Superior temporal gyrus (tissue), 1 donor: ENCODE measurements around the gene LYRM2.

Experiments
- DNase-seq: peaks from one replicate; pipeline ENCODE4 v3.0.0-alpha.2; 2016; ENCODE audit errors: extremely low spot score

Gene LYRM2

DNA sequence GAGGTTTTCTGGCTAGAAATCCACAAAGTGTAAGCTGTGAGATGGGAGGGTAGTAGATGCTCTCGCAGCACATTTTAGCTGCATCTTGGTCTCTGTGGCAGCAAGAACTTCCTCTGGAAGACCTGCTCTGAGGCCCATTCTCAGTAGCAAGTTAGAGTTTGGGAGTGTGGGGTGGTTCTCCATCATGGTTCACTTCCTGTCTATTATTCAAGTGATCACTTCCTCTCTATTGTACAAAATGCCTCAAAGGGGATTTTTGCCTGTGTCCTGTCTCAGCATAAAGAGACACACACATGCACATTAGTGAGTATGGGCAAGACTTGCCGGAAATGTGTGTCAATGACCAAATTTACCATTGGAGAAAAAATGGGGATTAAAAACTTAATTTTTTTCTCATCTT lies 42.5 kb downstream of the LYRM2 start:
- no peak for DNase-seq

DNA sequence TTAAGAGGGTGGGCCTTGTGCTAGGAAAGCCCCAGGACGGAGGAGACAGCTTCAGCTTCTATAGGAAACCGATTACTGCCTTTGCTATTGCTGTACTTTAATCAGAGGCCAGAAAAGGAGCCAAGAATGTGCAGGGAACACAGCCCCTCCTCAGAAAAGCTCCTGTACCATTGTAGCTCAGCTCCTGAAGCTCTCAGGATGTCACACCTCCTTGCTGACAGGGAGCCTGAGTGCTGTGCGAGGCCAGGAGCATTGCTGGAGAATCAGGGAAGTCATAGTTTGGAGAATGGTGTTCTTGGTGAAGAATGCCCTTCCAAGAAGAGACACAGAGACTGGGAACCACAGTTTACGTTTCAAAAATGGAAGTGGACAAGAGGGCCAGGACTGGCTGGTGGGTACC lies 46.8 kb downstream of the LYRM2 start:
- no peak for DNase-seq

DNA sequence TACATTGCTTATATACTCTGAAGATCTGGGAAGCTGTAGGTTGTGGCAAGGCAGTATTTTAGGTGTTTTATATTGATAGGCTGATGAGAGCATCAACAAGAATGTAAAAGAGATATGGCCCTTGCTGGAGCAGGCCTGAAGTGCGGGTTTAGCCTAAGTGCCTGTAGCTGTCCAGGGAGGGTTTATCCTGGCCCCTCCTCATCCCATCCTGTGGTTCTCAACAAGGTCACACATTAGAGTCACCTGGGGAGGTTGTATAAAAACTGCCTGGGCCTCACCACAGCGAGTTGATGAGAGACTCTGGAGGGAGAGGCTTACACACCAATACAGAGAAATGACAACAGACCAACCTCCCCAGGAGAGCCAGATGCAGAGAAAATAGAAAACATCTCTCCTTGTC lies 48.4 kb downstream of the LYRM2 start:
- no peak for DNase-seq

- no peak for DNase-seq
Observed at GRCh38 chr6:89589297-89590025, 49.1 kb downstream of the LYRM2 start.

DNA sequence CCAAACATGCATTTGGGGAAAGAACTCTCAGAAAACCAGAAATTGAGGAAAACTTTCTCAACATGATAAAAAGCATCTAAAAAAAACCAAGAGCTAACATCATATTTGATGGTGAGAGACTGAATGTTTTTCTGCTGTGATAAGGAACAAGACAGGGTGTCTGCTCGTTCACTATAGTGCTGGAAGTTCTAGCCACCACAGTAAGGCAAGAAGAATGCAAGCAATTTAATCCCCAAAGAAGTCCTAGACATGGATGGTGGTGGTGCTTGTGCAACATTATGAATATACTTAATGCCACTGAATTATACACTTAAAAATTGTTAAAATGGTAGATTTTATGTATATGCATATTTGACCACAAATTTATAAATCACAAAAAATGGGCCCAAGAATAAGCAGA lies 53.4 kb downstream of the LYRM2 start:
- no peak for DNase-seq

DNA sequence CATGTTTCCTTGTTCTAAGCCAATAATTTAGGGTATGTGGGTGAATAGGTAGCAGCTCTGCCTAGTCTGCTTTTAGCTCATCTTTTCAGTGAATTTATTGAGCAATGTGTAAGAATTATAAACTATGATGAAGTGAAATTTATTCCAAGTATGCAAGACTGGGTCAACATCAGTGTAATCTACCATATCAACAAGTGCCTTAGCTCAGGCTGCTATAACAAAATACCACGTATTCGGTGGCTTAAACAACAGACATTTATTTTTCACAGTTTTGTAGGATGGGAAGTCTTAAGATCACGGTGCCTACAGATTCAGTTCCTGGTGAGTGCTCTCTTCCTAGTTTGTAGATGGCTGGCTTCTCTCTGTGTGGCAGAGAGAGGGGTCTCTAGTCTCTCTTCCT lies 54.0 kb downstream of the LYRM2 start:
- DNase-seq = no peak

- DNase-seq = no peak
Observed at GRCh38 chr6:89583559-89583958, 55.0 kb downstream of the LYRM2 start.

DNA sequence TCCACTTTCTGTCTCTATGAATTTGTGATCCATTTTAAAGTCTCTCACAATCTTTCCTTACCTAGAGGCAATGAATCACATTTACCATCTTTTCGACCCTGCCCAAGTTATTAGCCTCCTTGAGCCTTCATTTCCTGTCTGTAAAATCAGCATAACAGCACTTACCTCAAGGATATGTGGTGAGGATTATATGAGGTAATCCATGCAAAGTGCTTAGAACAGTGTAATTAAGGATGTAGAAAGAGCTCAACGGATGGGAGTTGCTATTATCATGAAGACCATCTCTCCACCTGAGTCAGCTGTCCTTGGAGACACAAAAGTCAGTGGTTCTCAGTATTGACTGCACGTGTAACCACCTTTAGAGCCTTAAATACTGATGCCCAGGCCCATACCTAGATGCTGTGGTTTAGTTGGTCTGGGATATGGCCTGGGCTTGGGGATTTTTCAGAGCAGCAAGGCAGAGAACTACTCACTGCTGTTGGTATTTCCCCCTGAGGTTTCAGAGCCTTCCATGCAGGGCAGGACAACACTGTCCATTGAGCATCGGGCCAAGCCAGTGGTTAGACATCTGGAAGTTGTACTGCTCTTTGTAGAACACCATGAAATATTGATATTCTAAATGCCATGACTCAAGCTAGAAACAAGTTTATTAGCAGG lies 55.8 kb downstream of the LYRM2 start:
- no peak for DNase-seq

- no peak for DNase-seq
Observed at GRCh38 chr6:89581689-89582088, 56.9 kb downstream of the LYRM2 start.

GRCh38 chr6:89580997-89581666 lies 57.4 kb downstream of the LYRM2 start:
- DNase-seq = no peak

DNA sequence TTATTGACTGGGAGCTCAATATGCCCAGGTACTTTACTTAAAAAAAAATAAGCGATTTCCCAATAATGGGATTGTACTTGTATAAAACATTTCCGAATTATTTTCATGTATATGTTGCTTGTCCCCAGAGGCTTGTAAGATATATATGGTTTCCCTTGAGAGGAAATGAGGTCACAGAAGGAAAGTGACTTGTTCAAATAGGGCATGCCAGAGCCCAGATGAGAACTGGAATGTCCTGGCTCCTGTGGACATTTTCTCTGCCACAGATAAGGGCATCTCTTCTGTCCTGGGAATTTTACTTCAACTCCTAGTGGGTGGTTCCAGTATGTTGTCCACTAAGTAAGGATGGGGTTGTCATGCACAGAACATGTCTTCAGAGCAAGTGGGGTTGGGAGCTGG lies 63.0 kb downstream of the LYRM2 start:
- no peak for DNase-seq

GRCh38 chr6:89574910-89575561 lies 63.5 kb downstream of the LYRM2 start:
- no peak for DNase-seq

DNA sequence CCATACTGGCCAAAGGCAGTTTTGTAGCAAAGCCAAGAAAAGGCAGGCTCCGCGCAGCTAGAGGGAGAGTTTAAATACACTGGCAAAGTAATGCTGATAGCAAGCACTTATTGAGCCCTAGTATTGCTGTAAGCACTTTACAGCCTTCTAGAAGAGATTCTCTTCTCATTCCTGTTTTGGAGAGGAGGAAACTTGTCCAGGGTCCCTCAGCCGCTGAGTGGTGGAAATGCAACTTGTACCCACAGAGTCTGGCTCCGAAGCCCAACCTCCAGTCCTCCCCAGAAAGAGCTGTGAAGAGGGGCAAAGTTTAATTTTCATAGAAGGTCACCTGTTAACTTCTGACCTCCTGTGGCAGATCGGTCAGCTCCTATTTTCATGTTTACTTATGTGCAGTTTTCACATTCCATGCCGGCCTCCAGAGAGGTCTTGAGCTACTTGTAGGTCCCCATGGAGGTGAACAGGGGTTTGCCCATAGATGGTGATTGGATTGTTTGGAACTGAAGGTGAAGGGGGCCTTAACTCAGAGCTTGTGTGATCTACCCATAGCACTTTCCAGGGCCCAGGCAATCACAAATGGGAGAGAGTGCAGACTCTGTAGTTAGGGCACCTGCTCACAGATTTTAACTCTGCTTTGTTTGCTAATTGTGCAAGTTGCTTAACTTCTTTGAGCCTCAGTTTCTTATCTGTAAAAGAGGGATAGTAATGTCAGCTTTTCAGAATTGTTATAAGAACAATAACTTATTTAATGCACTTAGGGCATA lies 70.7 kb downstream of the LYRM2 start:
- no peak for DNase-seq

DNA sequence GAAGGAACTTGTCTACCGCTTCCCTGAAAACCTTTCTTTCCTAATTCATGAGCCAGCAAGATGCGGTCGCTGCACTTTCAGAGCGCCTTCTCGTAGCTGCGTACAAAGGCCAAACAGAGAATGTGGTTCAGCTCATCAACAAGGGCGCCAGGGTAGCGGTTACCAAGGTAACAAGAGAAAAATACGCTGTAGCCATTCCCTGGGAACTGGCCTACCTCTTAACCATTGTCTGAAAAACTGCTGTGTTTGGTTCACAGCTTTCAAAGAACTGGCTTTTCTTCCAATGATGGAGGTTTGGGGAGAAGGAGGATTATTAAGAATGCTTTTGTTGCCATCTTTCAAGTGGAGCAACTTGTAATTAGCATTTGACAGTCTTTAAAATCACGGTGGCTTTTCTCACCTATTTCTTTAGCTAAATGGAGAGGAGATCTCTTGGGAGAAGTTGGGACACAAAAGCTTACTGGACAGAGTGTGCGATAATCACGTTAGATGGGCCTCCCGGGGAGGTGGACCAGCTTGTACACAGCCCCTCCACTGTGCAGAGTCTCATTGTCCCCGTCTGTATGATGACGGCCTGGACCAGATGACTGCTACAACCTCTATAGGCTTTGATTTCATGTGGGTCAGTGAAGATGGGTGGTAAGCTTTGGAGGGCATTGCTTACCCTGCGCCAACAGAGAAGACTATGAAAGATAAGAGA lies 71.5 kb downstream of the LYRM2 start:
- peak; percentile 28 for DNase-seq

DNA sequence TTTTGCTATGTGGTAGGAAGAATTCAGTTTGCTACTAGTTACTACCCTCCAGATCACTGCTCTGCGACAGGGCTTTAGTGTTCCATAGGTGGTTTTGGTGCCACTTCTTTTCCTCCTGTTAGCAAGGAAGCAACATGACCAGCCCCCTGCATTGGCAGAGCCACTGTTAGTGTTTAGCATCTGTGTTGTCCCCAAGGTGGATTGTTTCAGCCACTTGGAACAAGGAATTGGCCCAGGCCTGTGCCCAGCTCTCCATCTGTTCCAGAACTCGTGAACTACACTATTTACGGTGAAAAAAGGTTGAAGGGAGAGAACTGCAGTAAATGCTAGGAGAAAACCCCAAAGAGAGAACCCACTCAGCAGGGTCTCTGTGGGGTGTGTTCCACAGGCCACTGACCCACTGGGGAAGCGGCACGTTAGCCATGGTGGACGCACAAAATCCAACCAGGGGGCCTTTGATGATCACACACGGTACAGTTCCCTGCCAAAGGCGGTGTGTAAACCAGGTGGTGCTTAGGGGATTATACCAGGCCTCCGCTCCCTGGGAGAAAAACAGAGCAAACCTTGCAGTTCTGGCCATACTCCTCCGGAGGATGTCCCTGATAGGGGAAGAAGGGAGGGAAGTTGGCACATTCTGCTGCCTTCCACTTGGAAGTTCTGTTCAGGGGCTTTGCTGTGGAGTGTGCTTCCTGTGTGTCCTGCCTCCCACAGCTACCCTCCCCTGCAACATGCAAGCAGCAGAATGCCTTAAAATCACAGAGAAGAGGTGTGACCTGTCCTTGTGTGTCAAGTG lies 72.3 kb downstream of the LYRM2 start:
- peak; percentile 12 for DNase-seq

DNA sequence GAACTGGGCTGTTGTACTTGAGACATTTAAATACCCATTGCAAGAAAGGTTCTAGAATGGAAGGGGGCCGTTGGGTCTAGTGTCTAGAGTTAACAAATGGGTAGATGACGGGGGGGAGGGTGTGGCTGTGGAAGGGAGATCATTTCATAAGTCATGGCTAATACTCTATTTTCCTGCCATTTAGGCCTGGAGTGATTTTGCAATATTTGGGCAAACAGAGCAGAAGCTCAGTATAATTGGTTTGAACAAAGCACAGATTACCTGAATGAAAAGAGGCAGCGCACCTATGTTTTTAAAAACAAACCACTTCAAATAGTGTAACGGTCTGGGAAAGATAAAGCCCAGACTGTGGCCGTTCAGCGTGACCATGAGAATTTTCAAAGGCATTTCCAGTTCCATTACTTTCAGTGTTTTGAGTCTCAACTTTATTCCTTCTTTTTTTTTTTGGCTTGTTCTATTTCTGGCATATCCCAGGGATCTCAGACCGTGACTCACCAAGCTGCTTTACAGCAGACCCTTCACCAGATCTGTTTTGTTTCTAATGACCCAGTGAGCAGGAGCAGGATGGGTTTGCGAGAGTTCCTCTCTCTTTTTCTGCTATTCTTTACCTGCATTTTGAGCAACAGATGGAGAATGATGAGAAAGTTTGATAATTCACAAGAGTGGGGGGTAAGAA lies 73.7 kb downstream of the LYRM2 start:
- DNase-seq = no peak

DNA sequence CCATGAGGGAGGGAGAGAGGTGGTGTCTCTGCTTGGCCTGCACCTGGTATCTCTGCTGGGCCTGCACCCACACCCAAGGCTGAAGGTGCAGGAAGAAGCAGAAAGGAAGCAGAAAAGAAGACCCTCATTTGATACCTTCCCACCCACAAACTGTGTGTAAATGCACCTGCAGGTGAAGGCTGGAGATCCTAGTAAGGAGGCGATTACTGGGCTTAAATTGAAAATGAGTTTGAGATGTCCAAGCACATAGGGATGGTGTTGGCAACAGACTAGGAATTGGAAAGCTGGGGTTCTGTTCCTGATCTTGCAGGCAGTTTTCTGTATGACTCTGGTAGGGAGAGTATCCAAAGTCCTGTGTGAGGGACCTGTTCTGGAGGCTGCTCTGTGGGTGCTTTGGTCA lies 74.7 kb downstream of the LYRM2 start:
- DNase-seq = peak; percentile 13

- DNase-seq = peak; percentile 74
Observed at GRCh38 chr6:89562093-89562973, 76.2 kb downstream of the LYRM2 start.

DNA sequence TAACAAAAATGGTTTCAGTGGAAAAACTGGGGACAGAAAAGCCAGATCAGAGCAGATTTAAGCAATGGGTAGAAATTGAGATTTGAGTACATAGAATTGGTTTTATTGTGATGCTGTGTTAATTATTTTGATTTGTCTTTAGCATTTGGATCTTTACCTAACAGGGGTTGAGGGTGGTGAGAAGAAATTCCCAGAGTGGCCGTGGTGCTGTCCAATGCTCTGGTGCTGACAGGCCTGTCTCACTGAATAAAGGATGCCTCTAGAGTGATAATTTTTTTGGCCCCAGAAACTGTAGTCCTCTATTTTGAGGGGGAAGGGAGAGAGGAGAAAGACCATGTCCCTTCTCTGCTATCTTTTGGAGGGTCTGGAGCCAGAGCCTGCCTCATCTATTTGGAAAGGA lies 79.1 kb downstream of the LYRM2 start:
- no peak for DNase-seq
